ENCODE data around the gene C3orf85.
"Not testable (repeated sequence)": the region's sequence is repeated elsewhere in the genome, so short reads cannot be mapped to it uniquely, and the experiment has no call there.

Gene C3orf85

GRCh38 chr3:109125902-109126301 is 10.6 kb upstream of the C3orf85 start:
- no peak for TF ChIP-seq CTCF (IDR thresholded peaks at IDR 0.05; ENCODE audit: low read depth, low read length)
- no peak overlapping the region for H3K4me3 ChIP-seq (ENCODE audit: low read depth, low read length)

- H3K4me3 ChIP-seq (ENCODE audit: low read depth, low read length) = no peak overlapping the region
- no peak for TF ChIP-seq CTCF (IDR thresholded peaks at IDR 0.05; ENCODE audit: low read depth, low read length)
Measured at GRCh38 chr3:109127553-109127952, 9.0 kb upstream of the C3orf85 start.

GRCh38 chr3:109131276-109131675 is 5.2 kb upstream of the C3orf85 start:
- H3K4me3 ChIP-seq (ENCODE audit: low read depth, low read length) = no peak overlapping the region
- no peak for TF ChIP-seq CTCF (IDR thresholded peaks at IDR 0.05; ENCODE audit: low read depth, low read length)

GRCh38 chr3:109132801-109133473 is 3.6 kb upstream of the C3orf85 start:
- H3K4me3 ChIP-seq (ENCODE audit: low read depth, low read length) = no peak overlapping the region
- TF ChIP-seq CTCF (IDR thresholded peaks at IDR 0.05; ENCODE audit: low read depth, low read length) = no peak

- H3K4me3 ChIP-seq (ENCODE audit: low read depth, low read length) = not testable (repeated sequence)
Measured at GRCh38 chr3:109133474-109133816, 3.1 kb upstream of the C3orf85 start.

GRCh38 chr3:109137761-109138160 is 1.2 kb downstream of the C3orf85 start:
- no peak overlapping the region for H3K4me3 ChIP-seq (ENCODE audit: low read depth, low read length)
- no peak for TF ChIP-seq CTCF (IDR thresholded peaks at IDR 0.05; ENCODE audit: low read depth, low read length)

GRCh38 chr3:109140318-109140717 is 3.8 kb downstream of the C3orf85 start:
- no peak for TF ChIP-seq CTCF (IDR thresholded peaks at IDR 0.05; ENCODE audit: low read depth, low read length)

GRCh38 chr3:109143646-109144045 is 7.1 kb downstream of the C3orf85 start:
- H3K4me3 ChIP-seq (ENCODE audit: low read depth, low read length) = no peak overlapping the region
- TF ChIP-seq CTCF (IDR thresholded peaks at IDR 0.05; ENCODE audit: low read depth, low read length) = no peak

More at GRCh38 chr3:109140318-109140717, 3.8 kb downstream of the C3orf85 start:
- H3K4me3 ChIP-seq (ENCODE audit: low read depth, low read length) = no peak overlapping the region
